ENCODE results near the gene FCMR. TPM values are rescaled to one million over a fixed set of nuclear protein-coding genes. Genes with fewer than 3 reads are reported as not detected.
A peak's percentile ranks its signal among the peaks of the same experiment; 100 is the strongest.

Gene FCMR
- total and polyA plus RNA-seq, 9 of the 15 experiments (the other 6 are each of a cell fraction or from before 2014, with no cell fraction given) = 0.11 to 0.82 (median 0.20) TPM; not detected in 5

- TF ChIP-seq, protein P1, sequence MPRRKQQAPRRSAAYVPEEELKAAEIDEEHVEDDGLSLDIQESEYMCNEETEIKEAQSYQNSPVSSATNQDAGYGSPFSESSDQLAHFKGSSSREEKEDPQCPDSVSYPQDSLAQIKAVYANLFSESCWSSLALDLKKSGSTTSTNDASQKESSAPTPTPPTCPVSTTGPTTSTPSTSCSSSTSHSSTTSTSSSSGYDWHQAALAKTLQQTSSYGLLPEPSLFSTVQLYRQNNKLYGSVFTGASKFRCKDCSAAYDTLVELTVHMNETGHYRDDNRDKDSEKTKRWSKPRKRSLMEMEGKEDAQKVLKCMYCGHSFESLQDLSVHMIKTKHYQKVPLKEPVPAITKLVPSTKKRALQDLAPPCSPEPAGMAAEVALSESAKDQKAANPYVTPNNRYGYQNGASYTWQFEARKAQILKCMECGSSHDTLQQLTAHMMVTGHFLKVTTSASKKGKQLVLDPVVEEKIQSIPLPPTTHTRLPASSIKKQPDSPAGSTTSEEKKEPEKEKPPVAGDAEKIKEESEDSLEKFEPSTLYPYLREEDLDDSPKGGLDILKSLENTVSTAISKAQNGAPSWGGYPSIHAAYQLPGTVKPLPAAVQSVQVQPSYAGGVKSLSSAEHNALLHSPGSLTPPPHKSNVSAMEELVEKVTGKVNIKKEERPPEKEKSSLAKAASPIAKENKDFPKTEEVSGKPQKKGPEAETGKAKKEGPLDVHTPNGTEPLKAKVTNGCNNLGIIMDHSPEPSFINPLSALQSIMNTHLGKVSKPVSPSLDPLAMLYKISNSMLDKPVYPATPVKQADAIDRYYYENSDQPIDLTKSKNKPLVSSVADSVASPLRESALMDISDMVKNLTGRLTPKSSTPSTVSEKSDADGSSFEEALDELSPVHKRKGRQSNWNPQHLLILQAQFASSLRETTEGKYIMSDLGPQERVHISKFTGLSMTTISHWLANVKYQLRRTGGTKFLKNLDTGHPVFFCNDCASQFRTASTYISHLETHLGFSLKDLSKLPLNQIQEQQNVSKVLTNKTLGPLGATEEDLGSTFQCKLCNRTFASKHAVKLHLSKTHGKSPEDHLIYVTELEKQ (CRISPR knock-in tag; IDR thresholded peaks at IDR 0.05) = no peak
- no peak for TF ChIP-seq KLF1 (tag; IDR thresholded peaks at IDR 0.05)
- TF ChIP-seq ZNF239 (CRISPR knock-in tag; IDR thresholded peaks at IDR 0.05) = peak; percentile 29; the same call in 1 of the 2 replicates
- 0 out of 2 replicates have a peak, but pooled peaks have one; percentile 45 for TF ChIP-seq FOXP1 (CRISPR knock-in tag; IDR thresholded peaks at IDR 0.05)
- TF ChIP-seq, protein P2, sequence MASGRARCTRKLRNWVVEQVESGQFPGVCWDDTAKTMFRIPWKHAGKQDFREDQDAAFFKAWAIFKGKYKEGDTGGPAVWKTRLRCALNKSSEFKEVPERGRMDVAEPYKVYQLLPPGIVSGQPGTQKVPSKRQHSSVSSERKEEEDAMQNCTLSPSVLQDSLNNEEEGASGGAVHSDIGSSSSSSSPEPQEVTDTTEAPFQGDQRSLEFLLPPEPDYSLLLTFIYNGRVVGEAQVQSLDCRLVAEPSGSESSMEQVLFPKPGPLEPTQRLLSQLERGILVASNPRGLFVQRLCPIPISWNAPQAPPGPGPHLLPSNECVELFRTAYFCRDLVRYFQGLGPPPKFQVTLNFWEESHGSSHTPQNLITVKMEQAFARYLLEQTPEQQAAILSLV (tag; IDR thresholded peaks at IDR 0.05) = no peak
- TF ChIP-seq ZFP36 (IDR thresholded peaks at IDR 0.05; ENCODE audit: low read depth, low read length, partially characterized antibody) = peak; percentile 52
- TF ChIP-seq STAG1 (CRISPR knock-in tag; IDR thresholded peaks at IDR 0.05; ENCODE audit: borderline replicate concordance) = peak; percentile 67
- TF ChIP-seq CHD1 (IDR thresholded peaks at IDR 0.05; ENCODE audit: low read length) = no peak
- TF ChIP-seq, protein P3, sequence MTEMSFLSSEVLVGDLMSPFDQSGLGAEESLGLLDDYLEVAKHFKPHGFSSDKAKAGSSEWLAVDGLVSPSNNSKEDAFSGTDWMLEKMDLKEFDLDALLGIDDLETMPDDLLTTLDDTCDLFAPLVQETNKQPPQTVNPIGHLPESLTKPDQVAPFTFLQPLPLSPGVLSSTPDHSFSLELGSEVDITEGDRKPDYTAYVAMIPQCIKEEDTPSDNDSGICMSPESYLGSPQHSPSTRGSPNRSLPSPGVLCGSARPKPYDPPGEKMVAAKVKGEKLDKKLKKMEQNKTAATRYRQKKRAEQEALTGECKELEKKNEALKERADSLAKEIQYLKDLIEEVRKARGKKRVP (CRISPR knock-in tag; IDR thresholded peaks at IDR 0.05) = peak; percentile 42; the same call in 1 of the 2 replicates
- TF ChIP-seq SP2 (IDR thresholded peaks at IDR 0.05; ENCODE audit: extremely low read depth, low read depth, low read length, poor library complexity, severe bottlenecking) = no peak
- peak; percentile 71; the same call in 1 of the 2 replicates for TF ChIP-seq ZNF76 (CRISPR knock-in tag; IDR thresholded peaks at IDR 0.05; ENCODE audit: borderline replicate concordance)
- TF ChIP-seq ATF7 (IDR thresholded peaks at IDR 0.05) = no peak
- no peak for TF ChIP-seq TRIM25 (IDR thresholded peaks at IDR 0.05; ENCODE audit: borderline replicate concordance)
- TF ChIP-seq SMARCA5 (IDR thresholded peaks at IDR 0.05) = no peak
- TF ChIP-seq STAT5B (CRISPR knock-in tag; IDR thresholded peaks at IDR 0.05) = no peak
- peak; percentile 89; the same call in 1 of the 2 replicates for TF ChIP-seq ERF (CRISPR knock-in tag; IDR thresholded peaks at IDR 0.05)
- TF ChIP-seq, protein P4, sequence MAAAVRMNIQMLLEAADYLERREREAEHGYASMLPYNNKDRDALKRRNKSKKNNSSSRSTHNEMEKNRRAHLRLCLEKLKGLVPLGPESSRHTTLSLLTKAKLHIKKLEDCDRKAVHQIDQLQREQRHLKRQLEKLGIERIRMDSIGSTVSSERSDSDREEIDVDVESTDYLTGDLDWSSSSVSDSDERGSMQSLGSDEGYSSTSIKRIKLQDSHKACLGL (CRISPR knock-in tag; IDR thresholded peaks at IDR 0.05; ENCODE audit: borderline replicate concordance, poor library complexity, severe bottlenecking) = no peak
- TF ChIP-seq, protein P5, sequence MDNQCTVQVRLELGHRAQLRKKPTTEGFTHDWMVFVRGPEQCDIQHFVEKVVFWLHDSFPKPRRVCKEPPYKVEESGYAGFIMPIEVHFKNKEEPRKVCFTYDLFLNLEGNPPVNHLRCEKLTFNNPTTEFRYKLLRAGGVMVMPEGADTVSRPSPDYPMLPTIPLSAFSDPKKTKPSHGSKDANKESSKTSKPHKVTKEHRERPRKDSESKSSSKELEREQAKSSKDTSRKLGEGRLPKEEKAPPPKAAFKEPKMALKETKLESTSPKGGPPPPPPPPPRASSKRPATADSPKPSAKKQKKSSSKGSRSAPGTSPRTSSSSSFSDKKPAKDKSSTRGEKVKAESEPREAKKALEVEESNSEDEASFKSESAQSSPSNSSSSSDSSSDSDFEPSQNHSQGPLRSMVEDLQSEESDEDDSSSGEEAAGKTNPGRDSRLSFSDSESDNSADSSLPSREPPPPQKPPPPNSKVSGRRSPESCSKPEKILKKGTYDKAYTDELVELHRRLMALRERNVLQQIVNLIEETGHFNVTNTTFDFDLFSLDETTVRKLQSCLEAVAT (IDR thresholded peaks at IDR 0.05) = no peak
- TF ChIP-seq CHCHD3 (CRISPR knock-in tag; IDR thresholded peaks at IDR 0.05) = no peak
Measured at GRCh38 chr1:206907304-206907991, 14.3 kb downstream of the FCMR start (continued).

All from K562 (cell line).